ENCODE data around the gene DAO.

Gene DAO

GRCh38 chr12:108875280-108875679 lies 4.6 kb upstream of the DAO start:
- H3K4me1 ChIP-seq (ENCODE audit: insufficient read depth, low read length): peaks cover 5% of the 10 kb centered on the region; the same call in 1 of the 2 replicates
- H3K36me3 ChIP-seq (ENCODE audit: insufficient read depth, low read length): no peaks in the 10 kb centered on the region

GRCh38 chr12:108875682-108876361 lies 4.1 kb upstream of the DAO start:
- H3K9ac ChIP-seq (ENCODE audit: low read depth, low read length): no peak overlapping the region
- peaks cover 5% of the 10 kb centered on the region; the same call in 1 of the 2 replicates for H3K4me1 ChIP-seq (ENCODE audit: insufficient read depth, low read length)
- no peaks in the 10 kb centered on the region for H3K36me3 ChIP-seq (ENCODE audit: insufficient read depth, low read length)
- no peaks in the 10 kb centered on the region for H3K9me3 ChIP-seq (ENCODE audit: control insufficient read depth, insufficient read depth, low read length)

More at GRCh38 chr12:108875280-108875679, 4.6 kb upstream of the DAO start:
- no peaks in the 10 kb centered on the region for H3K9me3 ChIP-seq (ENCODE audit: control insufficient read depth, insufficient read depth, low read length)
- H3K9ac ChIP-seq (ENCODE audit: low read depth, low read length): no peak overlapping the region

GRCh38 chr12:108876550-108876949 lies 3.3 kb upstream of the DAO start:
- H3K9ac ChIP-seq (ENCODE audit: low read depth, low read length): no peak overlapping the region

GRCh38 chr12:108881953-108882352 lies 2.1 kb downstream of the DAO start:
- Histone ChIP-seq H3K9ac (ENCODE audit: low read depth, low read length) (no peak overlapping the region), H3K9me3 (ENCODE audit: control insufficient read depth, insufficient read depth, low read length) (no peaks in the 10 kb centered on the region), H3K36me3 (ENCODE audit: insufficient read depth, low read length) (no peaks in the 10 kb centered on the region), H3K4me1 (ENCODE audit: insufficient read depth, low read length) (peaks cover 5% of the 10 kb centered on the region; the same call in 1 of the 2 replicates)

More at GRCh38 chr12:108876550-108876949, 3.3 kb upstream of the DAO start:
- H3K4me1 ChIP-seq (ENCODE audit: insufficient read depth, low read length): peaks cover 5% of the 10 kb centered on the region; the same call in 1 of the 2 replicates
- no peaks in the 10 kb centered on the region for H3K36me3 ChIP-seq (ENCODE audit: insufficient read depth, low read length)
- H3K9me3 ChIP-seq (ENCODE audit: control insufficient read depth, insufficient read depth, low read length): no peaks in the 10 kb centered on the region

- H3K4me1 ChIP-seq (ENCODE audit: insufficient read depth, low read length): peaks cover 5% of the 10 kb centered on the region; the same call in 1 of the 2 replicates
- H3K36me3 ChIP-seq (ENCODE audit: insufficient read depth, low read length): no peaks in the 10 kb centered on the region
- no peak overlapping the region for H3K9ac ChIP-seq (ENCODE audit: low read depth, low read length)
- no peaks in the 10 kb centered on the region for H3K9me3 ChIP-seq (ENCODE audit: control insufficient read depth, insufficient read depth, low read length)
Measured at GRCh38 chr12:108884116-108885012, 4.5 kb downstream of the DAO start.

- Histone ChIP-seq H3K4me1 (ENCODE audit: insufficient read depth, low read length) (no peaks in the 10 kb centered on the region), H3K36me3 (ENCODE audit: insufficient read depth, low read length) (no peaks in the 10 kb centered on the region), H3K9me3 (ENCODE audit: control insufficient read depth, insufficient read depth, low read length) (no peaks in the 10 kb centered on the region; the same call in 1 of the 2 replicates), H3K9ac (ENCODE audit: low read depth, low read length) (no peak overlapping the region)
Measured at GRCh38 chr12:108886873-108887629, 7.2 kb downstream of the DAO start.

- no peaks in the 10 kb centered on the region for H3K4me1 ChIP-seq (ENCODE audit: insufficient read depth, low read length)
- no peaks in the 10 kb centered on the region for H3K36me3 ChIP-seq (ENCODE audit: insufficient read depth, low read length)
- no peak overlapping the region for H3K9ac ChIP-seq (ENCODE audit: low read depth, low read length)
- H3K9me3 ChIP-seq (ENCODE audit: control insufficient read depth, insufficient read depth, low read length): no peaks in the 10 kb centered on the region; the same call in 1 of the 2 replicates
Measured at GRCh38 chr12:108888031-108888430, 8.1 kb downstream of the DAO start.

- Histone ChIP-seq H3K9ac (ENCODE audit: low read depth, low read length) (no peak overlapping the region), H3K4me1 (ENCODE audit: insufficient read depth, low read length) (no peaks in the 10 kb centered on the region), H3K9me3 (ENCODE audit: control insufficient read depth, insufficient read depth, low read length) (no peaks in the 10 kb centered on the region; the same call in 1 of the 2 replicates), H3K36me3 (ENCODE audit: insufficient read depth, low read length) (no peaks in the 10 kb centered on the region)
Measured at GRCh38 chr12:108890208-108890607, 10.3 kb downstream of the DAO start.

GRCh38 chr12:108895220-108895802 lies 15.4 kb downstream of the DAO start:
- H3K36me3 ChIP-seq (ENCODE audit: insufficient read depth, low read length): no peaks in the 10 kb centered on the region
- no peaks in the 10 kb centered on the region for H3K4me1 ChIP-seq (ENCODE audit: insufficient read depth, low read length)
- no peak overlapping the region for H3K9ac ChIP-seq (ENCODE audit: low read depth, low read length)
- H3K9me3 ChIP-seq (ENCODE audit: control insufficient read depth, insufficient read depth, low read length): no peaks in the 10 kb centered on the region; the same call in 1 of the 2 replicates

GRCh38 chr12:108896336-108896735 lies 16.4 kb downstream of the DAO start:
- no peaks in the 10 kb centered on the region for H3K36me3 ChIP-seq (ENCODE audit: insufficient read depth, low read length)
- no peak overlapping the region for H3K9ac ChIP-seq (ENCODE audit: low read depth, low read length)
- H3K4me1 ChIP-seq (ENCODE audit: insufficient read depth, low read length): no peaks in the 10 kb centered on the region
- H3K9me3 ChIP-seq (ENCODE audit: control insufficient read depth, insufficient read depth, low read length): no peaks in the 10 kb centered on the region

GRCh38 chr12:108896817-108897216 lies 16.9 kb downstream of the DAO start:
- no peak overlapping the region for H3K9ac ChIP-seq (ENCODE audit: low read depth, low read length)
- no peaks in the 10 kb centered on the region for H3K4me1 ChIP-seq (ENCODE audit: insufficient read depth, low read length)
- no peaks in the 10 kb centered on the region for H3K9me3 ChIP-seq (ENCODE audit: control insufficient read depth, insufficient read depth, low read length)
- no peaks in the 10 kb centered on the region for H3K36me3 ChIP-seq (ENCODE audit: insufficient read depth, low read length)

- H3K9me3 ChIP-seq (ENCODE audit: control insufficient read depth, insufficient read depth, low read length): no peaks in the 10 kb centered on the region
- no peaks in the 10 kb centered on the region for H3K4me1 ChIP-seq (ENCODE audit: insufficient read depth, low read length)
- H3K9ac ChIP-seq (ENCODE audit: low read depth, low read length): no peak overlapping the region
- no peaks in the 10 kb centered on the region for H3K36me3 ChIP-seq (ENCODE audit: insufficient read depth, low read length)
Measured at GRCh38 chr12:108899145-108899544, 19.3 kb downstream of the DAO start.

- H3K9me3 ChIP-seq (ENCODE audit: control insufficient read depth, insufficient read depth, low read length): no peaks in the 10 kb centered on the region
- H3K4me1 ChIP-seq (ENCODE audit: insufficient read depth, low read length): peaks cover 4% of the 10 kb centered on the region; the same call in 1 of the 2 replicates
- no peak overlapping the region for H3K9ac ChIP-seq (ENCODE audit: low read depth, low read length)
- H3K36me3 ChIP-seq (ENCODE audit: insufficient read depth, low read length): no peaks in the 10 kb centered on the region
Measured at GRCh38 chr12:108905725-108906124, 25.8 kb downstream of the DAO start.

- no peaks in the 10 kb centered on the region for H3K36me3 ChIP-seq (ENCODE audit: insufficient read depth, low read length)
- no peak overlapping the region for H3K9ac ChIP-seq (ENCODE audit: low read depth, low read length)
- H3K9me3 ChIP-seq (ENCODE audit: control insufficient read depth, insufficient read depth, low read length): no peaks in the 10 kb centered on the region
- H3K4me1 ChIP-seq (ENCODE audit: insufficient read depth, low read length): peaks cover 4% of the 10 kb centered on the region; the same call in 1 of the 2 replicates
Measured at GRCh38 chr12:108906971-108907370, 27.1 kb downstream of the DAO start.

All from ES-I3 (cell line).